ENCODE data around the gene CXCL13.

- TF ChIP-seq POLR2A (IDR thresholded peaks at IDR 0.05) (no peak), CTCF (IDR thresholded peaks at IDR 0.05) (no peak)
Observed at GRCh38 chr4:77625485-77625884, 19.9 kb downstream of the CXCL13 start.

All from body of pancreas (tissue), 4 donors.